NCI-H1930 (cell line): ENCODE measurements around the gene CALN1.
"Not testable (repeated sequence)": the region's sequence is repeated elsewhere in the genome, so short reads cannot be mapped to it uniquely, and the experiment has no call there.

Experiments used
- DNase-seq, 2 experiments: peaks; one replicate each; lab custom pipeline; 2025; lab: John Stamatoyannopoulos, UW

The CALN1 gene

DNA sequence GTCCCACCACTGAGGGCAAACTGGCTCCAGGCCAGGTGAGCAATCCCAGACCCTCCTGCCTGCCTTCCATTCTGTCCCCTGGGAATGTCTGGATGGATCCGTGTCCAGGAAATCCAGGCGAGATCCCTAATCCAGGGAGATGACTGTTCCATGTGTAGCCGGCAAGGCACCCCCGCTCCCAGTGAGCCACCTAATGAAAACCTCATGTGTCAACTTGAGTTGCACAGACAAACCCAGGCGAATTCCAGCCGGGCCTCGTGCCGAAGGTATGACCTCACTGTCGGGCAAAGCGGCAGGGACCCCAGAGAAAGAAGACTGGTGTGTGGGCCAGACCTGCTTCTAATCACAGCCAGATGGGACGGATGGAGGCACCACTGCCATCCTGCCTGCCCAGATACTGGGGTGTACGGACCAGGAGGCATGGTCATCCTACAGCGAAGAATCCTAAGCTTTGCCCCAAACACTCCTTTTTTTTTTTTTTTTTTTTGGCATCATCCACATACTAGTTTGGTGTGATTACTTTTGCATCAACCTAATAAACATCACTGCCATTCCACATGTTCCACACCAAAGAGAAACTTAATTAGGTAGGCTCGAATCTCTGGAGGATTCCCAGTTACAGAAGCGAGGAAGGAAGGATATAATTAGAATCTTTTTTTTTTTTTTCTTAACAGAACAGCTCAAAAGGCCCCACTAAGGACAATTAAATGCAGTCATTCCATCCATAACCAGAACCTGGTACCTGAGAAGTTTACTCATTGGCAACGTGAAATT is 313.1 kb downstream of the CALN1 start:
- no peak for DNase-seq

GRCh38 chr7:72097226-72097625 is 314.9 kb downstream of the CALN1 start:
- DNase-seq = no peak

DNA sequence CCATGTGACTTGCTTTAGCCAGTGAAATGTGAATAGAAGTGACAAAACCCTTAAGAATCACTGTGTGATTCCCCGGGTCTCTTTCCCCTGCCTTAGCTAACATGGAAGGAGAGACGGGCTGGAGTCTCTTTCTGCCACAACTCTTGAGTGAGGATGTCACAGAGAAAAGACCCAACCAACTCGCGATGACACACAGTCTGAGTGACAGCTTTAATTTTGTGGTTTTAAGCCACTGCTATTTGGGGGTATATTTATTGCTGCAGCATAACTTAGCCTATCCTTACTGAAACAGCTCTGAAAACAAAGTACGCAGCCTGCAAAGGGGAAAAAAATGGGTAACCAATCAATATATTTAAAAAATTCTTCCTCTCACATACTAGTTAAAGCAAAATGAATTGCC is 319.4 kb downstream of the CALN1 start:
- no peak for DNase-seq

DNA sequence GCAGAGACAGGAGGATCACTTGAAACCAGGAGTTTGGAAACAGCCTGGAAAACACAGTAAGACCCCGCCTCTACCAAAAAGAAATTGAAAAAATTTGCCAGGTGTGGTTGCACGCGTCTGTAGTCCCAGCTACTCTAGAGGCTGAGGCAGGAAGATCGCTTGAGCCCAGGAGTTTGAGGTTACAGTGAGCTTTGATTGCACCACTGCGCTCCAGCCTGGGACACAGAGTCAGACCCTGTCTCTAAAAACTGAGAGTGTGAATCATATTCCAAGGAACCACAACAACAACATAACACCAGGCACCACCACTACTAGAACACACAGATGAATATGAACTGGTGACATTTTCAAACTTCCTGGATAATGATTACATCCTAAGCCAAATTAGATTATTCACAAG is 324.2 kb downstream of the CALN1 start:
- DNase-seq = no peak

DNA sequence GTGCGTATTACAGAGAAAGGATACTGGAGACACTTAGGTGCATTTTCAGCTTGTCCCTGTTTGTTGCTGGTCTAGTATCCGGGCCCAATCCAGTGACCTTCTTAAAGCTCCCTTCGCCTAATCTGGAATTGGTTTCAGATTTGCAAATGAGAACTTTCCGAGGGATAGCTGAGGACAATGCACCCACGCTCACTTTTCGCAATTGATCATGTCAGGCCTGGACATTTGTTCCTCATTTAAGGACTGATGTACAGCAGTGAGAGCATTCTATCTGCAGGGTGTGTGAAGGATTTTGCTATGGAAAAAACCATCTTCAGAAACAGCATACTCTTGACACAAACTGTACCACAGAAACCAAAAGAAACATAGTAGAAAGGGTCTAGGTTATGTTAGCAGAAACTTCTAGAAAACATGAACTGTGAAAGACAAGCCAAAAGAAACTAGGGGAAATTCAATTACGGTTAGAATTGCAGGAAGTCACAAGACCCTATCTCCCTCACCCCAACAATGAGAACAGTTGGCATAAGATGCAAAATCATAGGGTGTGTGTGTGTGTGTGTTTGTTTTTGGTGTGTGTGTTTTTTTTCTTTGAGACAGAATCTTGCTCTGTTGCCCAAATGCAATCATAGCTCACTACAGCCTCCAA is 331.1 kb downstream of the CALN1 start:
- DNase-seq = no peak

DNA sequence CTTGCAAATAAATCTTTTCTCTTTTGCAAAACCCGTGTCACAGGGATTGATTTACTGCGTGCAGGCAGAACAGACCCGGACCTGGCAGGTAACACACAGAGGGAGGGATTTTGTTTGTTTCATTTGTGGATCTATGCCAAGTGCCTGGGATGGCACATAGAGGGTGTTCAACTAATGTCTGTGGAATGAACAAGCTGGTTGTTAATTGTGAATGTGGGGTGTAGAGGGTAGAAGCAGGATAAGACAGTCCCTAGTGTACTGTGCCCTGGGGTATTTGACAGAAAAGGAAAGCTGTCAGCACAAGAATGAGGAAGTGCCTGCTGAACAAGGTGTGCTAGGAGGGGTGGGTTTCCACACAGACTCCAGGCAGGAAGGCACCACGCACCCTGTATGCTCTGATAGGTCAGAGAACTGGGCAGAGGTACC is 331.8 kb downstream of the CALN1 start:
- no peak for DNase-seq

DNA sequence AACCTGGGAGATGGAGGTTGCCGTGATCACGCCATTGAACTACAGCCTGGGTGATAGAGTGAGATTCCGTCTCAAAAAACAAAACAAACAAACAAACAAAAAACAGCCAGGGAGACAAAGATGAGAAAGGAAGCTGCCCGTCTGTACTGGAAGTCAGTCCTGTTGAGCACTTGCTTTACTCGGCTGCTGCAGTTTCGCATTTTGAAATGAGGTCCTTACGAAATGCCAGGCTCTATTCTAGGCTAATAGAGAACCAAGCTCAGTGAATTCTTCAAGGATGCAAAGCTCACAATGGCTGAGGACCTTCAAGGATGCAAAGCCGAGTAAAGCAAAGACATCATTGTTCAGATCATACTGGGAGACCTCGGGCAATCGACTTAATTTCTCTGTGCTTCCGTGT is 333.3 kb downstream of the CALN1 start:
- no peak for DNase-seq

GRCh38 chr7:72078301-72078700 is 333.8 kb downstream of the CALN1 start:
- no peak for DNase-seq

GRCh38 chr7:72077786-72078185 is 334.4 kb downstream of the CALN1 start:
- DNase-seq = no peak

DNA sequence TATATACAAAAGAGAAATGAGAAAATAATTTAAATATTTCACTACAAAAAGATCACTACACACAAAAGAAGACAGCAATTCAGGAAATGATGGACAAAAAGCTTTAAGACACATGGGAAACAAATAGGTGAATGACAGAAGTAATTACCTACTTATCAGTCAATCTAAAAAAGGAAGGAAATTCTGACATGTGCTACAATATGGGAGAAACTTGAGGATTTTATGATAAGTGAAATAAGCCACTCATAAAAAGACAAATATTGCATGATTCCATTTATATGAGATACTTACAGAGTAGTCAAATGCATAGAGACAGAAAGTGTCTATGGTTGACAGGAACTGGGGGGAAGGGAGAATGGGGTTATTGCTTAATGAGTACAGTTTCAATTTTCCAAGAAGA is 339.2 kb downstream of the CALN1 start:
- DNase-seq = no peak

- DNase-seq = no peak
These were observed 342.9 kb downstream of the CALN1 start for GRCh38 chr7:72069263-72069662.

GRCh38 chr7:72065764-72066163 is 346.4 kb downstream of the CALN1 start:
- DNase-seq = not testable (repeated sequence)

DNA sequence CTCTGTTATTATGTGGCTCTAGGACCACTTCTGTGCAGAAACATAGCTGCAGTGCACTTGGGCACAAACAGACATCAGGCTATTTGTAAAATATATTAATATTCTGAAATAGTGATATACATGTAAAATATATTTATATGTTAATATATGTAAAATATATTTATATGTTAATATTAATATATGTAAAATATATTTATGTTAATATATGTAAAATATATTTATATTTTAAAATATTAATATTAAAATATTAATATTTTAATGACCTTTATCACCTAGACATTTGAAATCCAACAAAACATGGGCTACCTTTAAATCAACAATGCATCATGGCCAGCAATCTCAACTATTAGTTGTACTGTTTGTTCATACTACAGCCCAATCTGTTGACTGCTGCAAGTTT is 347.2 kb downstream of the CALN1 start:
- DNase-seq = no peak

- DNase-seq = no peak
These were observed 348.8 kb downstream of the CALN1 start for GRCh38 chr7:72063330-72063729.

DNA sequence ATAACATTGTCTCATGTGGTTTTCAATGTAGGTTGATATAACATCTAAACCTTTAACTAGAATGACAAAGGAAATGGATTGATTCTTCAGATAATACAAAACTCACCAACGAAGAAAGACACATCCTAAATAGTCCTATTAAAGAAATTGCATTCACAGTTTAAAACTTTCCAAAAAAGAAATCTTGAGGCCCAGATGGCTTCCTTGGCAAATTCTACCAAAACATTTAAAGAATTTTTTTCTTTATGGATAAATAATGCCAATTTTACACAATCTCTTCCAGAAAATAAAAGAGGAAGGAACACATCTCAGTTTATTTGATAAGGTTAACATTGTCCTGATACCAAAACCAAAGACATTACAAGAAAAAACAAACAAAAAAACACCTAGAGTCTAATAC is 349.5 kb downstream of the CALN1 start:
- DNase-seq = no peak

- DNase-seq = no peak
These were observed 352.2 kb downstream of the CALN1 start for GRCh38 chr7:72059925-72060324.

GRCh38 chr7:72058579-72058978 is 353.6 kb downstream of the CALN1 start:
- DNase-seq = no peak

- DNase-seq = no peak
These were observed 354.3 kb downstream of the CALN1 start for GRCh38 chr7:72057796-72058195.

- no peak for DNase-seq
These were observed 354.9 kb downstream of the CALN1 start for GRCh38 chr7:72057231-72057630.

- no peak for DNase-seq
These were observed 356.7 kb downstream of the CALN1 start for GRCh38 chr7:72055426-72055825.

- DNase-seq = no peak
These were observed 358.8 kb downstream of the CALN1 start for GRCh38 chr7:72053292-72053691.

- DNase-seq = no peak
These were observed 363.7 kb downstream of the CALN1 start for GRCh38 chr7:72048420-72048819.

GRCh38 chr7:72042855-72043254 is 369.3 kb downstream of the CALN1 start:
- DNase-seq = no peak

- no peak for DNase-seq
These were observed 371.5 kb downstream of the CALN1 start for GRCh38 chr7:72040641-72041040.
